NCI-H774 (cell line): ENCODE results near the gene NEURL1.

Source experiments
- DNase-seq: peaks from one replicate; lab custom pipeline; 2025; lab: John Stamatoyannopoulos, UW

The NEURL1 gene

GRCh38 chr10:103546401-103546800 lies 52.9 kb downstream of the NEURL1 start:
- DNase-seq = no peak

DNA sequence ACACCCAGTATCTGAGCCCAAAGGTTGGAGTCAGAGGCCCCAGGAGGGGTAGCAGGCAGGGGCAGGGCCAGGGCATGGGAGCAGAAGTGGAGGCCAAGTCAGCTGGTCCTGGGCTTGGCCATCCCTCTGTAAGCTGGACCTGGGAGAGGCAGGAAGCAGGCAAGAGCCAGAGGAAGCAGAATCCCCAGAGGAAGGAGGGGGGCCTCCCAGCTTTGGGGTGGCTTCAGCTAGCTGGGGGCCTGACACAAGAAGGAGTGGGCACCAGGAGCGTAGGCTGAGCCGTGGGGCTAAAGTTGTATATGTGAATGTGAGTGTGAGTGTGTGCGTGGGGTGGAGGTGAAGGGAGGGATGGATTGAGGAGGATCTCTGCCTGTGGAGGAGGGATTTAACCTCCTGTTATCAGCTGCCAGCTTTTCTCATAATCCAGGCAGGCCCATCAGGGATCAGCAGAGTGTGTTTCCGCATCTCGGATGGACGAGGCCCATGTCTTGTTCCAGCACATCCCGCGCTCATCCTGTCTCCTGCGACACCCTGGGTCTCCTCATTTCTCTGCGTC lies 54.0 kb downstream of the NEURL1 start:
- no peak for DNase-seq

DNA sequence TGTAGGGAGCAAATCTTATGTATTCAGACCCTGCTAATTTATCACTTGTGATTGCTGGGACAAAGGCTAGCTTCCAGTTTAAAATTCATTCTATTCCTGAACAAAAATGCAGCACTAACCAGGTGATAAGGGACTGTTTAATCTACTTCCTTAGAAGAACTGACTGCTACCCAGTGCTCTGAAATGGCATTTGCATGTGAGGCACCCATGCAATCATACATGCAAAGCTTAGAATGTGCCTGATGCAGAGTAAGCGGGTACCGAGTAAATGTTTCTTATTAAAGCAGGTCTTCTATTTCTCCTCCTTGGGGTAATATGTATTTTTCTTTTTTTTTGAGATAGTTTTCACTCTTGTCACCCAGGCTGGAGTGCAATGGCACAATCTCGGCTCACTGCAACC lies 54.5 kb downstream of the NEURL1 start:
- no peak for DNase-seq

DNA sequence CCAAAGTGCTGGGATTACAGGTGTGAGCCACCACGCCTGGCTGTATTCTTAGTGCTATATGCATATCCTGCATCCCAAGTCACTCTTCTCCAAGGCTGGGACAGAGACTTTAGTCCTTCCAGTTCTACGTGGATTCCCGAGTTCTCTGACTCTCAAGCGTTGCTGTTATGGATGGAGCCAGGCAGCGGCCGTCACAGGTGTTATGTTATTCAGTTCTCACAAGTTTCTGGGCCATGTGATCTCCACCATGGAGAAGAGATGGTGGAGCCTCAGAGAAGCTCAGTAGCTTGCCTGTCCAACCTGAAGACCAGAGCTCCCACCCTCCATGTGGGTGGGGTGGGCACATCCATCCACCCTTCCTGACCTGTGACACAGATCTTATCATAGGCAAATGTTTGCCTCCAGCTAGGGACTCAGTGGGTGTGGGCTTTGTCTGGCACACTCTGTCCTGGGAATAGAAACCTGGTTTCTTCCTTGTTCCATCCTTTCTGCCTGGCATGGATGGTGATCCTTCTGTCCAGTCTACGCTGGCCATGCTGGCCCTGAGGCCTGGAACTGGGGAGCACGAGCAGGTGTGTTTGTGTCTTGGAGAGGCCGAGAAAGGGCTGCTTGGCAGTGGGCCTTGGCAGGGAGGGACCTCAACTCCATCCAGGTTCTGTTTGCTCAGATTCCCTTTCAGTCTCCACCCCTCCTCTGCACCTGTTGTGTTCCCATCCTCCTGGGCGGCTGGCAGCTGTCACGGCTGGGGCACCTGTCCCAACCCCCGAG lies 55.3 kb downstream of the NEURL1 start:
- DNase-seq = peak; percentile 14

DNA sequence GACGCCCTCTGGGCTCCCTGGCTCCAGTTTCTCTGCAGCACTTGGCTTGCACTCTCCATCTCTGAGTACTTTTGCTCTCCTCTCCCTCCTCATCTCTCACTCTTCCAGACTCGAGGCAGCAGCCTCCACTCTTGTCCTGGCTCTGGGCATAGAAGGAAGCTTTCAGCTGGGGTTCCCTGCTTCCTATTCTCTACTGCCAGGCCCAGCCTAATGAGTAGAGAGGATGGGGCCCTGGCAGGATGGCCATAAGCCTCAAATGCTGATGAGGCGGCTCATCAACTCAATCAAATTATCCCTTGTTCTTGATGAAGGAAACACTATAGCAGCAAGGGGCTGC lies 55.8 kb downstream of the NEURL1 start:
- DNase-seq = no peak

DNA sequence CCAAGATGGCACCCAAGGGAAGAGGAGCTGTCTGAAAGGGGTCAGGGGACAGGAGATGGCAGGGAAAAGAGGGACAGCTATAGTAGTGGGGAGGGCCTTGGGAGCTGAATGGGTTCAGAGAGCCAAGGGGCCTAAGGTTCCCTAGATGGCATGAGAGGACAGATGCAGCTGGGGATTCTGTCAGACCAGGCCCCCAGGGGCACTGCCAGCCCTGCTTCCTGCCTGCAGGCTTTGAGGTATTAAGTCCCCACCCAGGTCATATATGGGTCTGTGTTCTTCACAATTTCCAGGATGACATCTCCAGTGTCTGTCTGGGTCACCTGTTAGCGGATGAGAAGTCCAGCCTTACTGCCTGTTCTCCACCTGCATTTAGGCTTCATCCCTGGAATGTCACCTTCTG lies 56.7 kb downstream of the NEURL1 start:
- no peak for DNase-seq

DNA sequence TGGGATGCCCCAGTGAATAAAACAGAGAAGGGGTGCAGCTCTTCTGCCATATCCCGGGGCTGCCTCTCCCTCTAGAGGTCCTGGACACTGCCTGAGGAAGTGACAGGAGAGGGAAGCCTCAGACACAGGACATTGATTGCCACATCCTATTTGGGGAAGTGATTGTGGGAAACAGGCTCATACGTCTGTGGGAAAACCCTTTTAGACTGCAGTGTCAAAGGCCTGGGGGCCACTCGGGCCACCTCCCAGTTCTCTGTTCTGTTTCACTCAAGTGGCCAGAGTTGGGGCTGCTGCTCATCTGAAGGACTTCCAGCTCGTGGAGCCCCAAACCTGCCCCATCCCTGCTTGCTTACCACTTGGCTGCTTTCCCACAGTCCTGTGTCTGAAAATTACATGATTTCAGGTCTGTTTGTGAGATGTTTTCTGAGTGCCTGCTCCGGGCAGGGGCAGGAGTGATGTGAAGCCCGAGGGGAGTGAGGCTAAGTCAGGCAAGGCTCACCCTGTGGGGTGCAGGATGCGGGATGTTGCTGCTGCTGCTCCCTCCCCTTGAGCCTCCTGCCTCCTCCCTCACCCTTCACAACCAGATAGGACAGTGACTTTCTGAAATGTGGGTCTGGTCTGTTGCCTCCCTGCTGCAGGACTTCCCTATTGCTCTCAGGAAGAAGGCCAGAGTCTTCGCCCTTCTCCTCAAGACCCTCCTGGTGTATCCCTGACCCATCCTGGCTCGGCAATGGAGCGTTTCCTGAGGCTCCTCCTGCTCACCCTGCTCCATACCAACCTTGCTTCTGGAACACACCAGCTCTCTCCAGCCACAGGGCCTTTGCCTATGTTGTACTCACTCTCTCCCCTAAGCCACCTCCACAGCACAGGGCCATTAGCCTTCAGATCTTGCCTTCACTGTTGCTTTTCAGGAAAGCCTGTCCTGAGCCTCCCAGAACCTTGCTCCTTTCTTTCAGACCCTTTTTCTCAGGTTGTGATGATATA lies 58.4 kb downstream of the NEURL1 start:
- DNase-seq = no peak

DNA sequence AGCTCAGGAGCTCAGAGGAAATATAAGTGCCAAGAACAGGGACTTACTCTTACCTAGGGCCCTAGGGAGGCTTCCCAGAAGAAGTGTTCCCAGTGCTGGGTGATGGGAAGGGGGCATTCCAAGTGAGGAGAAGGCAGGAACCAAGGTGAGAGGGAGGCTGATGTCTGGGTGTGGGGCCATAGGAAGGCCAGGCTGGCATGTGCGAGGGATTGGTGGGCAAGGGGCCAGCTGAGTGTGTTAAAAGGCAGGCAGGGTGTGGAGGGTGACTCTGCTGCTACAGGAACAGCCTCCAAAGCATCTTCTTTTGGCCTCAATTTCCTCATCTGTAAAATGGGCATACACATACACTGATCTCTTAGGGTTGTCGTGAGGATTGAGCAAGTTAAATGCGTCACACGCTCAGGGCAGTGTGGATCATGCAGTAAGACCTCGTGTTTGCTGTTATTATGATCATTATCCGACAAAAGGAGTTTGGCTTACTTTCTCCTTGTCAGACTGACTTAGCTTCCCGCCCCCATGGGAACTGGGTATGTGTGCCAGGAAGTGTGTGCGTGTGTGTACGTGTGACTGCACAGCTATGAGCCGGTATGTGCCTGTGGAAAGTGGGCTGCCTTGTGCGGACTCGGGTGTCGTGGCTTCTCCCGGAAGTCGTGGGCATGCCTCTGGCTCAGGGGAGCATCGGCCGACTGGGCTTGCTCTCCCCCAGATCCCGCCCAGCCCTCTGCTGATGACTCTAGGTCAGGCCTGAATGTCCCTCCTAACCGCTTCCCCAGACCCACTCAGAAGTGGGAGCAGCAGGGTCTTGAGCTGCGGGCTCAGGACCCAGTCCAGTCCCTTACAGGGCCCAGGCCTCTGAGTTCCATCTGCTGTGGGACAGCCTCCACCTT lies 59.6 kb downstream of the NEURL1 start:
- no peak for DNase-seq

DNA sequence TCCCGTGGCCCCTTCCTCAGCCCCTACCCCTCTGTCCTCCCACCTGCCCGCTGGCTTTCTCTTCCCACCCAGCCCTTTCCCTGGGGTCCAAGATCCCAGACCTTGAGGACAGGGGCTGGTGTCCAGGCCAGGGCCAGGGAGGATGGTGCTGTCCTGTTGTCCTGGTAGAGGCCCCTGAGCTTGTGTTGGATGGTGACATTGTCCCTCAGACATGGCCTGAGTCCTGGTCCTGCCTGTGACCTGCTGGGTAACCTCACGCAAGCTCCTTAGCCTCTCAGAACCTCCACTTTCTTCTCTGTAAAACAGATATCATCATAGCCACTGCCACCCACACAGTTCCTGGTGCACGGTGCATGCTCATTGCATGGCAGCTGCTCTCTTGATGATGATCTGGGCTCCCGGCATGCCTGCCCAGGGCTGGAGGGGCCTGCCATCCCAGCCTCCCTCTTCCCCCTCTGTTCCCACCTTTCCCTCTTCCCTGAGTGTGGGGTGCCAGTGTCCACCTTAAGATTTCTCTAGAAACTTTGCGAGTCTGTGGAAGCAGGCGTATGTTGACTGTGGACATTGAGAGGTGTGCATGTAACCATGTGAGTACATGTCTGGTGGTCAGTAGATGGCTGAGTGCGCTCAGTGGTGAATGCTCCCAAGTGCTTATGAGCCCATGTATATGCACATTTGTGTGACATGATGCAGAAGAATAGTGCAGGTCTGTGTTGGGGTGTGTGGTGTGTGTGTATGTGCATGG lies 60.4 kb downstream of the NEURL1 start:
- DNase-seq = no peak

DNA sequence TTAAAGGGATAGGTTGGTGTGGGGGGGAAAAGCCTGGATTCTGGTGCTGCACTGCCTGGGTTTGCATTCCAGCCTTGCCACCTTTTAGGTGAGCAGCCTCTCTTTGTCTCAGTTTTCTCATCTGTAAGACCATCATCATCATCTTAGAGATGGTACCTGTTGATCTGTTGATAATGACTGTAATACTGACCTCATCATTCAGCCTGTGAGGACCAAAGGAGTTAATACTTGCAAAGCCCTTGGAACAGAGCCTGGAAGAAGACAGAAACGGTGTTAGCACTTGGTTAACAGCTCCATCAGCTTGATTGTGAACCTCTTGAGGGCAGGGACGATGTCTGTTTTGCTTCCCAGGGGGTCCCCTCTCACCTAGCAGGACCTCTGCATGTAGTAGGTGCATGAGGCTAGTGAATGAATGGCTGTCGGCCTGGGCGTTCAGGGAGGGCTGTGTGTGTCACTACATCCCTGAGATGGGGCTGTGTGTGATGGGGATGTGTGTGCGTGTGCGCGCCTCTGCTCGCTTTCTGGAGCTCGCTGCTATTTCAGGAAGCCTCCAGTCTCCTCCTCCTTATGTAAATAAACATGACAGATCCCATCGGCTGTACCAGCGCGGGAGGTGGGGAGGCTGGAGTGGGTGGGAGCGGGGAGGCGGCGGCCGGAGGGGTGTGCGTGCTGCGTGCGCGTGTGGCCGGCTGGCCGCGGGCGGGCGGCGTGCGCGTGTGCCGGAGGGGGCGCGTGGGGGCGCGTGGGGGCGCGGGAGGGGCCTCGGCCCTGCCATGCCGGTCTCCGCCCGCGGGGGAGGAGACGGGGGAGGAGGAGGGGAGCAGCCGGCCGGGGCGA lies 61.2 kb downstream of the NEURL1 start:
- DNase-seq = peak; percentile 21

DNA sequence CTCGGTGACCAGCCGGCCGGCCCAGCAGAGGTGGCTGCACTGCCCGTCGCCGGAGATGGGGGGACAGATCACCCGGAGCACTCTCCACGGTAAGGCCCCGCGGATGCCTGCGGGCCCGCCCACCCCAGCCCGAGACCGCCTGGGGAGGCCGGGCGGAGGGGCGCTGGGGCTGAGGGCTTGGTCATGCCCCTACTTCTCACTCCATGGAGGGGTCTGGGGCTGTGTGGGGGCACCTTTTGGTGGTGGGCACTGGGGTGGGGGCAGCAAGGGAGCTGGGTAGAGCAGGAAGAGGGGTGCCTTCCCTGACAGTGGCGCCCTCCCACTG lies 61.8 kb downstream of the NEURL1 start:
- no peak for DNase-seq

GRCh38 chr10:103555712-103556111 lies 62.2 kb downstream of the NEURL1 start:
- DNase-seq = no peak

DNA sequence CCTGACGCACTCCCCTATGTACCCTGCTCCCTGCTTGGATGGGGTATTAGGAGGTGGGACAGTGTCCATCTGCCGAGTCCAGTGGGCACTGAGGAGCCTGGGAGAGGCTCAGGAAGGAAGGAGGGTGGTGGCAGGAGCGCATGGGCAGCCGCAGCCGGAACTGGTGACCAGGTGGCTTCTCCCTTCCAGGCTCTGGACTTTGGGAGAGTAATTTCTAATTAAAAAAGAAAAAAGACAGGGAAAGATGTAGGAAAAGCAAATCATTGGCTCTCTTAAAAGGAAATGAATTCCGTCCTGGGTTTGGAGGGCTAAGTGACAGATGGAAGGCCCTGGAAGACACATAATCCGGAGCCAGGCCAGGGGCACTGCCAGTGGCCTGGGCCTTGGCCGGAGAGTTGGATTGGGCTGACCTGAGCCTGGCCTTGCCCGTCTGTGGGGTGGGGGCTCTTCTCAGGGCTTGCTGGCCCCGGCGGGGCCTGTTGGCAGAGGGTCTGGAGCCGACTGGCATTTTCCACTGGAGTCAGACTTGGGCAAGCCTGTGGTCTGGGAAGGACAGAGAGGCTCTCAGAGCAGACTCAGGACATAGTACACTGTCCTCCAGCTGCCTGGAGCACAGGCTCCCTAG lies 63.0 kb downstream of the NEURL1 start:
- DNase-seq = no peak

GRCh38 chr10:103557455-103557854 lies 64.0 kb downstream of the NEURL1 start:
- DNase-seq = no peak

- DNase-seq = no peak
These were observed 65.4 kb downstream of the NEURL1 start for GRCh38 chr10:103558911-103559310.

DNA sequence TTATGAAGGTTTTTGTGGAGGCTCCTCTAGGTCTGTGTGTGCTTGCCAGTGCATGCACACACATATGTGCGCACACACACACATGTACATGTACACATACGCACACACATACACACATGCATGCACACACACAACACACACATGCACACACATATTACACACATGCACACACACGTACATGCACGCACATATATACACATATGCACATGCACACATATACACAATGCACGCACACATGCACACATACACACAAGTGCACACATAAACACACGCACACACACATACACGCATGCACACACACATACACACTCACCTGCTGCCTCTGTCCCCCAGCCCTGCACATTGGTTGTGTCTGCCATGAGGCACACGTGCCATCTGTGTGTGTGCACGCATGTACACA lies 66.3 kb downstream of the NEURL1 start:
- DNase-seq = no peak

GRCh38 chr10:103560886-103561285 lies 67.4 kb downstream of the NEURL1 start:
- no peak for DNase-seq

GRCh38 chr10:103562383-103562782 lies 68.9 kb downstream of the NEURL1 start:
- no peak for DNase-seq

GRCh38 chr10:103563231-103564115 lies 70.0 kb downstream of the NEURL1 start:
- no peak for DNase-seq
